ENCODE data around the gene CNN1. TPM values are rescaled to one million over a fixed set of nuclear protein-coding genes. Genes with fewer than 3 reads are reported as not detected.

CNN1 gene
- total and polyA plus RNA-seq, 2 of the 8 experiments (the other 6 are each of a cell fraction or from before 2014, with no cell fraction given), result 29.8 to 50.8 TPM

DNA sequence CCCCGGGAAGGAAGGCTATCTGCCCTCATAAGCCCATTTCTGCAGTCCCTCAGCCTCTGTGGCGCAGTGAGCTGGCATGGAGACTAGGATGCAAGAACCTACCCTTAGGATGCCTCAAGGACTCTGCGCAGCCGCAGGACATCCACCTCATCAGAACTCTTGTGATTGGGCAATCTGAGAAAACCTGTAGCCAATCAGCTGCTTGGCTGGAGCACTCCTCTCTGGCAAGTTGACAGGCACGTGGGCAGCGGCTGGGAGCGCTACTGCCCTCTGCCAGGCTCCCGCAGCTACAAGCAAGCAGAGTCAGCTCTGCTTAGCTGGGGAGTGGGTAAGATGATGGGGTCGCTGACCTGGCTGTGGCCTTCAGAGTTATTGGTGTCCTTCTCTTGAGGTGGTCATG lies 8.2 kb upstream of the CNN1 start (continued):
- no peak for TF ChIP-seq BCL11A (IDR thresholded peaks at IDR 0.05; ENCODE audit: low read depth in 2 of 2, low read length in 2 of 2)
- no peak for TF ChIP-seq CBX8 (IDR thresholded peaks at IDR 0.05; ENCODE audit: borderline replicate concordance, low read depth, low read length)
- TF ChIP-seq CREB1 (IDR thresholded peaks at IDR 0.05), result peak; percentile 46; the same call in 1 of the 2 replicates
- no peak for TF ChIP-seq ASH2L (IDR thresholded peaks at IDR 0.05; ENCODE audit: low read length)
- TF ChIP-seq CEBPB (IDR thresholded peaks at IDR 0.05; ENCODE audit: low read depth, low read length), result peak; percentile 92
- TF ChIP-seq FOSL1 (IDR thresholded peaks at IDR 0.05; ENCODE audit: insufficient read depth, low read depth, low read length), result no peak
- no peak for TF ChIP-seq POLR2A (IDR thresholded peaks at IDR 0.05; ENCODE audit: control extremely low read depth in 1 of 2, low read depth in 2 of 2, low read length in 2 of 2)
- TF ChIP-seq CHD2 (IDR thresholded peaks at IDR 0.05; ENCODE audit: low read length), result peak; percentile 59; the same call in 1 of the 2 replicates
- TF ChIP-seq TCF12 (IDR thresholded peaks at IDR 0.05; ENCODE audit: low read depth, low read length), result no peak
- TF ChIP-seq EZH2 (IDR thresholded peaks at IDR 0.05; ENCODE audit: low read depth, low read length, severe bottlenecking), result no peak
- no peak for TF ChIP-seq POLR2AphosphoS5 (IDR thresholded peaks at IDR 0.05; ENCODE audit: low read depth, low read length)
- no peak for TF ChIP-seq SRF (IDR thresholded peaks at IDR 0.05; ENCODE audit: low read depth, low read length)
- no peak for TF ChIP-seq YY1 (IDR thresholded peaks at IDR 0.05; ENCODE audit: low read depth, low read length)
- TF ChIP-seq RAD21 (IDR thresholded peaks at IDR 0.05 in 1 of 2, conservative IDR thresholded peaks at IDR 0.05 in 1 of 2; ENCODE audit: low read depth in 2 of 2, low read length in 2 of 2), result peak; percentile 33 to 39; a peak in 3 of 4 replicates
- no peak for TF ChIP-seq RXRA (IDR thresholded peaks at IDR 0.05; ENCODE audit: insufficient read depth, low read depth, low read length)
- TF ChIP-seq PHF8 (conservative IDR thresholded peaks at IDR 0.05; ENCODE audit: low read depth, low read length), result no peak
- TF ChIP-seq TBP (IDR thresholded peaks at IDR 0.05; ENCODE audit: low read depth, low read length), result no peak
- TF ChIP-seq JUND (IDR thresholded peaks at IDR 0.05; ENCODE audit: low read length), result no peak
- no peak for TF ChIP-seq RBBP5 (IDR thresholded peaks at IDR 0.05; ENCODE audit: borderline replicate concordance, low read depth, low read length)
- TF ChIP-seq BACH1 (IDR thresholded peaks at IDR 0.05; ENCODE audit: low read length), result no peak
- TF ChIP-seq MAFK (IDR thresholded peaks at IDR 0.05; ENCODE audit: low read depth, low read length), result no peak
- TF ChIP-seq, protein P1, sequence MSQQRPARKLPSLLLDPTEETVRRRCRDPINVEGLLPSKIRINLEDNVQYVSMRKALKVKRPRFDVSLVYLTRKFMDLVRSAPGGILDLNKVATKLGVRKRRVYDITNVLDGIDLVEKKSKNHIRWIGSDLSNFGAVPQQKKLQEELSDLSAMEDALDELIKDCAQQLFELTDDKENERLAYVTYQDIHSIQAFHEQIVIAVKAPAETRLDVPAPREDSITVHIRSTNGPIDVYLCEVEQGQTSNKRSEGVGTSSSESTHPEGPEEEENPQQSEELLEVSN (IDR thresholded peaks at IDR 0.05), result peak; percentile 90
- no peak for TF ChIP-seq SP2 (IDR thresholded peaks at IDR 0.05; ENCODE audit: low read length)
- TF ChIP-seq TAF1 (IDR thresholded peaks at IDR 0.05; ENCODE audit: low read depth, low read length), result no peak; the same call in 1 of the 2 replicates
- no peak for TF ChIP-seq GABPA (IDR thresholded peaks at IDR 0.05; ENCODE audit: borderline replicate concordance, insufficient read depth, low read length)
- TF ChIP-seq TEAD4 (IDR thresholded peaks at IDR 0.05; ENCODE audit: low read depth, low read length), result no peak
- TF ChIP-seq BRCA1 (IDR thresholded peaks at IDR 0.05; ENCODE audit: low read depth, low read length), result no peak
- peak; percentile 89 for TF ChIP-seq NRF1 (IDR thresholded peaks at IDR 0.05; ENCODE audit: low read depth, low read length)
- TF ChIP-seq CHD1 (IDR thresholded peaks at IDR 0.05; ENCODE audit: low read depth, low read length), result no peak
